Measurements from ENCODE around the gene ERAP2. TPM values are rescaled to one million over a fixed set of nuclear protein-coding genes. Genes with fewer than 3 reads are reported as not detected.

Gene ERAP2
- total RNA-seq, 1 donor from 2014 or later, result 153 TPM

- intact Hi-C loops (cut with micrococcal nuclease), result loop anchor here (1.0 to 5.0 kb wide), 10 partner anchors 10 to 359 kb away; partner anchors contain the start of genes ERAP1, ERAP2 and RIOK2
Measured at GRCh38 chr5:96896276-96896675, 20.0 kb downstream of the ERAP2 start.

DNA sequence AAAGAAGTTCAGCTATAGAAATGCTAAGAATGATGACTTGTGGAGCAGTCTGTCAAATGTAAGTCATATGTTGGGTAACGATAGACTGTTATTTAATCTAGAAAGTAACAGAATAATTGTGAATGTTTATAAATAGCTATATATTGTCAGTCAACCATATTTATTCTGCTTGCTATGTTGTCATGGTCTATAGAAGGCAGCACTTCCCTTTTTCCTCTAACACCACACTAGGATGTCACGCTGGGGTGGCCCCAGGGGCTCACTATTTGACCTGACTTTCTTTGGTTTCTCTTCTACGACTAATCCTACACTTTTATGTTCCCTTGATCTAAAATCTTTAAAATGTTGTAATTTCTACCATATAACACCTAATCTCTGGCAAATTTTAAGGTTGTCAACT is 20.5 kb downstream of the ERAP2 start:
- intact Hi-C loops (cut with micrococcal nuclease), result loop anchor here (1.0 to 5.0 kb wide), 10 partner anchors 11 to 360 kb away; partner anchors contain the start of genes ERAP1, ERAP2 and RIOK2

DNA sequence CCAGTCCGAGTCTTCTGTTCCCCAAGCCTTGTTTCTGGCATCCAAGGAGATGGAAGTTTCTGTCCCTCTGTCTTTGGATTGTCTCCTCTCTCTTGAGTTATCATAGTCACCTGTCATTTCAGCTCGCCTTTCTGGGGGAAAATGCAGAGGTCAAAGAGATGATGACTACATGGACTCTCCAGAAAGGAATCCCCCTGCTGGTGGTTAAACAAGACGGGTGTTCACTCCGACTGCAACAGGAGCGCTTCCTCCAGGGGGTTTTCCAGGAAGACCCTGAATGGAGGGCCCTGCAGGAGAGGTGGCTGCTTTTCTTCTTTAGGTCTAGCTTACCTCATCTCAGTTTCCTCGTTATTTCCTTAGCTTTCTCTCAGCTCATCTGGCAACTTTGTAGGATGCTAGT is 25.1 kb downstream of the ERAP2 start:
- intact Hi-C loops (cut with micrococcal nuclease), result no loop called here

GRCh38 chr5:96901841-96902240 is 25.5 kb downstream of the ERAP2 start:
- intact Hi-C loops (cut with micrococcal nuclease), result no loop called here

GRCh38 chr5:96902876-96903275 is 26.6 kb downstream of the ERAP2 start:
- intact Hi-C loops (cut with micrococcal nuclease), result no loop called here

DNA sequence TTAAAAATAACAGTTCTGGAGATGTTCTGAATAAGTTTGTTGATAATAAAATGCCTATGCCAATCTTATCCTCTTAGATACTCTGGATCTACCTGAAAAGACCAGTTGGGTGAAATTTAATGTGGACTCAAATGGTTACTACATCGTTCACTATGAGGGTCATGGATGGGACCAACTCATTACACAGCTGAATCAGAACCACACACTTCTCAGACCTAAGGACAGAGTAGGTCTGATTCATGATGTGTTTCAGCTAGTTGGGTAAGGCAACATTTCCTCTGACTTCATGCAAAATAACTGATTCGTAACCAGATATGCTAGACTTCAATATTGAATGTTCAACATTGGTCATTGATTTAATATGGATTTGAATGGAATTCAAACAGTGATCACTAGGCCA is 27.0 kb downstream of the ERAP2 start:
- intact Hi-C loops (cut with micrococcal nuclease), result no loop called here

GRCh38 chr5:96904054-96904931 is 28.0 kb downstream of the ERAP2 start:
- intact Hi-C loops (cut with micrococcal nuclease), result no loop called here

GRCh38 chr5:96905864-96906263 is 29.6 kb downstream of the ERAP2 start:
- intact Hi-C loops (cut with micrococcal nuclease), result no loop called here

GRCh38 chr5:96909003-96909402 is 32.7 kb downstream of the ERAP2 start:
- intact Hi-C loops (cut with micrococcal nuclease), result no loop called here

GRCh38 chr5:96909435-96909834 is 33.1 kb downstream of the ERAP2 start:
- intact Hi-C loops (cut with micrococcal nuclease), result no loop called here

DNA sequence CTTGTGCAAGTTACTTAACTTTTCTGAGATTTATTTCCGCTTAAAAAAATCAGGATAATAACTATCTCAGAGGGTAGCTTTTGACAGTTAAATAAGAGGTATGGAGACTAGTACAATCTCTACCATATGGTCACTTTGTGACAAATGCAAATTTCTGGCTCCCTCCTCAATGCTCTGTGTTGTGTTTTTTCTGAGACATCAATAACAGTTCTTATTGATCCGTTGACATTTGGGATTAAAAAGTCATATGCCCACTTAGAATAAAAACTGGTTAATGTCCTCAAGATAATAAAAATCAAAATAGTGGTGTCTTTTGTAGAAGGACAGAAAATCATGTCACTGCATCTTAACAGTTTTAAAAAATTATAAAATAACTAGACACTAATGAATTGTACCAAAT is 34.8 kb downstream of the ERAP2 start:
- intact Hi-C loops (cut with micrococcal nuclease), result no loop called here

DNA sequence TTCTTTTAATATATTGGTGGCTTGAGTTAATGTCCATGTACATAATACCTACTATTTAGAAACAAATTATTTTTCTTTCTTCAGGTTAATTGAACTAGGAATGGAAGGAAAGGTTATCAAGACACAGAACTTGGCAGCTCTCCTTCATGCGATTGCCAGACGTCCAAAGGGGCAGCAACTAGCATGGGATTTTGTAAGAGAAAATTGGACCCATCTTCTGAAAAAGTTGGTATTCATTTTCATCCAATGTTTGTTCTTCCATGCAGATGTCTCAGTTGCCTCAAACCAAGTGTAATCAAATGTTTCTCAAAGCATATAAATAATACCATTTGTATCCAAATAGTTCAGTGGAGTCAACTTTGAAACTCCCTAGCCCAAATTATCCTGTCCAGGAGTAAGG is 36.9 kb downstream of the ERAP2 start:
- intact Hi-C loops (cut with micrococcal nuclease), result no loop called here

GRCh38 chr5:96919754-96920197 is 43.5 kb downstream of the ERAP2 start:
- intact Hi-C loops (cut with micrococcal nuclease), result no loop called here

DNA sequence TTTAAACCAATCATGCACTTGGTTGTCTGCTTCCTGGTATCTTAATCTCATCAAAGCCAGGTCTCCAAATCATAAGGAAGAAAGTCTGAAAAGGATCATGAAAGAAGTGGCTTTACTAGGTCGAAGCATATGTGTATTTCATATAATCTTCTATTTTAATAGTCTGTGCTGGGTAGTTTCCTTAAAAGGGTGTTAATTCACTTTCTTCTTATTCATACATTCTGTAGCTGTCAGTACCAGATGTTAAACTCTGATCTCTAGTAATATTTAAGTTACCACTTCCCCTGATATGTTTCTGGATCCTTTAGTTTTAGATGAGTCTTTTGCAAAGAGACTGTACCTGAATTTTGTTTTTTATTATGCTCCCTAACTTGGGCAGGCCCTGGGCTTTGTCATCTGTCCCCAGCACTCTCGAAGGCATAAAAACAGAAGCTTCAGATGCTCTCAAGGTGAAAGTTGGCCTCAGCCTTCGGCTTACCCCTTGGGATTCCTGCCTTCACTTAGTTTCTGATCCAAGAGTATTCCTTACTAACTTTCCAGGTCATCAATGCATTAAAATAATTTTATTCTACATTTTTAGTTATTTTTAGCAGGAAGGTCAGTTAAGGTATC is 44.5 kb downstream of the ERAP2 start:
- intact Hi-C loops (cut with micrococcal nuclease), result no loop called here

GRCh38 chr5:96922499-96923244 is 46.4 kb downstream of the ERAP2 start:
- intact Hi-C loops (cut with micrococcal nuclease), result no loop called here

- intact Hi-C loops (cut with micrococcal nuclease), result no loop called here
Measured at GRCh38 chr5:96924016-96924443, 47.7 kb downstream of the ERAP2 start.

DNA sequence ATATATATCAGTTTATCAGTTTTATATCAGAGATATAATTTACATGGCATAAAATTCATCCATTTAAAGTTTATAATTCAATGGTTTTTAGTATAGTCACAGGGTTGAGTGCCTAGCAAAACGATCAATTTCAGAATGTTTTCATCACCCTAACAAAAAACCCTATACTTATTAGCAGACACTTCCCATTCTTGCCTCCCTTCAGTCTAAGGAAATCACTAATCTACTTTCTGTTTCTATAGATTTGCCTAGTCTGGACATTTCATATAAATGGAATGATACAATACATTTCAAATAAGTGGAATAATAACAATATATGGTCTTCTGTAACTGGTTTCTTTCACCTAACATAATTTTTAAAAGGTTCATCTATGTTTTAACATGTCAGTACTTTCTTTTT is 50.0 kb downstream of the ERAP2 start:
- intact Hi-C loops (cut with micrococcal nuclease), result loop anchor here (1.0 kb wide), 1 partner anchor 8 kb away; no protein-coding TSS in a partner anchor

GRCh38 chr5:96927008-96927407 is 50.7 kb downstream of the ERAP2 start:
- intact Hi-C loops (cut with micrococcal nuclease), result no loop called here

DNA sequence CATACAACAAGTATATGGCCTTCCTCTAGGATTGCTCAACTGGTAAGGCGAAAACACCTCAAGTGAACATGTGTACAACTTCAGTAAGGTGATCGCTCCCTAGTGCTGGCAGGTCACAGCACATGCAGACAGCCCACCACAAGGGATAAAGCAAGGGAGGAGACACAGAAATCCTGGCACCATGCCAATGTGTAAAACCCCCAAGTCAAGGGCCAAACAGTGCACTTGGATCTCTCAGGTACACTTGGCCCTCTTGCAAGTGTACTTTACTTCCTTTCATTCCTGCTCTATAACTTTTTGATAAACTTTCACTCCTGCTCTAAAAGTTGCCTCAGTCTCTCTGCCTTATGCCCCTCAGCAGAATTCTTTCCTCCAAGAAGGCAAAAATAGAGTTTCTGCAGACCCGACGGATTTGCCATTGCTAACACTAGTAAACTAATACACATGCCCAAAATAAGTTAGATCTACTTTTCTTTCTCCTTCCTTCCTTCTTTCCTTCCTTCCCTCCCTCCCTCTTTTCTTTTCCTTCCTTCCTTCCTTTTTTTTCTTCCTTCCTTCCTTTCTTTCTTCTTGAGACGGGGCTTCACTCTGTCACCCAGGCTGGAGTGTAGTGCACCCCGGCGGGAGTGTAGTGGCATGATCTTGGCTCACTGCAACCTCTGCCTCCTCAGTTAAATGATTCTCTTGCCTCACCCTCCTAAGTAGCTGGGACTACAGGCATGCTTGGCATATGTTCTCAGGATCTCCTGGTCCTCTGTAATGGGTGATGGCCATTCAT is 52.8 kb downstream of the ERAP2 start:
- intact Hi-C loops (cut with micrococcal nuclease), result no loop called here

GRCh38 chr5:96930058-96930457 is 53.8 kb downstream of the ERAP2 start:
- intact Hi-C loops (cut with micrococcal nuclease), result loop anchor here (5.0 to 10.0 kb wide), 2 partner anchors 393 to 1285 kb away; partner anchors contain the start of gene RFESD

DNA sequence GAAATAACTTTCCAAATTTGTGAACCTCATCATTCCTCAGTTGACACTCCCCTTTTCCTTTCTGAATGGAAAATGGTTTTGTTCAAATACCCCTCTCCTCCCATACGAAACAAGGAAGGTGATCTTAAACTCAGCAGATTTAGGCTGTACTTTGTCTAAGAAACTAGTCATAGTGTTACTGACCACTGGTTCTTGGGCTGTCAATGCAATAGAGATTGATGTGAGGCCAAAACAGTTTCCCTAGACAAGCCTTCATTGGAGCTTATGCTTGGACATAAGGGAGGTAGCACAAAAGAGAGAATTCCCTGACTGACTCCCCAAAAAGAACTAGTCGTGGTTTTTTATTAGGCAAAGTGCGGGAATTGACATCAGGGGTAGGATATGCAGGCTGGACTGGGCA is 54.3 kb downstream of the ERAP2 start:
- intact Hi-C loops (cut with micrococcal nuclease), result loop anchor here (5.0 to 10.0 kb wide), 2 partner anchors 393 to 1286 kb away; partner anchors contain the start of gene RFESD

All from T-helper 1 cell treated with Interleukin-12 subunit alpha and Interleukin-12 subunit beta and Interleukin-4 antibody, amounts not matched to agents 30 ng/mL and 1 ng/mL, for 36 hours (primary cell).